Measurements from ENCODE around the gene ASCL2.

The ASCL2 gene

DNA sequence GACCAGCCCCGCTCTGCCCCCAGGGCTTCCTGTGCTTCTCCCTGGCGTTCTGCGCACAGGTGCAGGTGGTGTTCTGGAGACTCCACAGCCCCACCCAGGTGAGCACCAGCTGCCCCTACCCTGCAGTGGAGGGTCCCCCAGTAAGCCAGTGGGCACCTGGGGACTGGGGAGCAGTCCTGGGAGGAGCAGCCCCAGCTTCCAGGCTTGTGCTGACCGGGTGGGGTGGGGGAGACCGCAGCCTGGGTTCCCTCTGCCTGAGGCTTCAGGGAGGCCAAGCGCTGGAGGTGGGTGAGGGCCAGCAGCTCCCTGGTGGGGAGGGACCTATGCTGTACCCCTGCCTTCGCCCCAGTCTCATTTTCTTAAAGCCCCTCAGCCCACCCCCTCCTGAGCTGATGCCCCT, 38.3 kb upstream of the ASCL2 start:
- no peak for DNase-seq (ENCODE audit: low spot score)

DNA sequence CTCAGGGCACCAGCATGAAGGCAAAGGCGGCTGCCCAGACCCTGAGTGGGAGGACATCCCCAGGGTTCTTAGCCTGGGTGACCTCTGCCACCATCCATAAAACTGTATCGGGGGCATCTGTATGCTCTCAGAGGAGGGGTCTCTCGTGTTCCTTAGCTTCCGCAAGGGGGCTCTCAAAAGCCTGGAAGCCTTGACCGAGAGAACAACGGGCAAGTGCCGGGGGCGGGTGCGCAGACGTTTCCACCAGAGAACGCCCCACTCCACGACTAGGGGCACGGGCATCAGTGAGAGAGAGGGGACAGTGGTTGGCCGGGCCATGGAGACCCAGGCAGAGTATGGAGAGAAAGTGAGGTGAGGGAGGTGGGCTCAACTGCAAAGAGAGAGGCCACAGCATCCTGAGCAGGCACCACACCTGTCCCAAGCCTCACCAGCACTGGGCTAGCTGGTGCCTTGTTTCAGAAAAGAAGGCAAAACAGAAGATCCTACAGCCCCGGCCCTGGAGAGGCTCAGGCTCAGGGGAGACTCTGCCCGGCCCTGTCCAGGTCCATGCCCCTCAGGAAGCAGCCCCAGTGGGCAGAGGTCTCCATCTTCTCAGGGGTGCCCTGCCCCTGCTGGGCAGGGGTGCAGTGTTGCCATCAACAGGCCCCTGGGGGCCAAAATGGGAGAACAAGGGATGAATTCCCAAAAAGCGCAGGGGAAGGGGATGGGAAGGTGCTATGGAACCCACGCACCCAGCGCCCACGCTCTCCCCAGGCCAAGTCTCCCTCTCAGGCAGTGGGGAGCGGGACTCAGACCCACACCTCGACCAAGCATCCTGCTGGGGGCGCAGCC, 37.3 kb upstream of the ASCL2 start:
- no peak for DNase-seq (ENCODE audit: low spot score)

DNA sequence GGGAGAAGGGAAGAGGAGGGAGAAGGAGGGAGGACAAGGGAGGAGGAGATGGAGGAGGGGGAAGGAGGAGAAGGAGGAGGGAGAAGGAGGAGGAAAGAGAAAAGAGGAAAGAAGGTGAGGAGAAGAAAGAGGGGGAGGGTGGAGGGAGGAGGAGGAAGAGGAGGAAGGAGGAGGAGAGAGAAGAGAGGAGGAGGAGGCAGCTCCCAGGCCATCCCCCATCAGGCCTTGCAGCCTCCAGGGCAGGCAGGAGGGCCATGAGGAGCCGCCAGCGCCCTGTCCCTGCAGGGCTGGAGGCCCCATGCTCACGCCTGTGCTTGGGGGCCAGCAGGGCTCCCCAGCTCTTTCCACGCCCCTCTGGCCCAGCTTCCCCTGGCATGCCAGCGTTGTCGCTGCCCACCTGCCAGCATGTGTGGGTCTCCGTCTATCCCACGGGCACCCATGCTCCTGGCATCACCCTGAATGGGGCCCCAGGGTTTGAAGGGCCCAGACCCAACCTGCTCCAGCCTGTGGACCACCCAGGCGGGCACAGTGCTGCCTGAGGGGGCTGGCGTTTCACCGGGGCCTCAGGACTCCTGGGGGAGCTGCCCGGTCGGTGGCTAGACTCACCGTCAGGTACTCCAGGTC, 36.6 kb upstream of the ASCL2 start:
- DNase-seq (ENCODE audit: low spot score), result no peak

DNA sequence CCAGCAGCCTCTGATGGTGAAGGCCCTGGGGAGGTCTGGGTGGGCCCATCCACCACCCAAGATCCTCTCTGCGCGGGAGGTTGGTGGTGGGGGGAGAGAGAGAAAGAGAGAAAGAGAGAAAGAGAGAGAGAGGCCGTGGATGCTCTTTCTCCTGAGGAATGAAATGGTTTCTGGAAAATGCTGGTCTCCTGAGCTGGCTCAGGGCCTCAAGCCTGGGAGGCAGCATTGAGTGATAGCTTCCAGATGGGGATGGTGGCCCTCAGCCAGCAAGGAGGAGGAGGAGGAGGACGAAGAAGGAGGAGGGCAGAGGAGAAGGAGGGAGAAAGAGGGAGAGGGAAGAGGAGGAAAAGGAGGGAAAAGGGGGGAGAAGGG, 36.0 kb upstream of the ASCL2 start:
- DNase-seq (ENCODE audit: low spot score), result no peak

- DNase-seq (ENCODE audit: low spot score), result no peak
These were observed 35.5 kb upstream of the ASCL2 start for GRCh38 chr11:2305788-2306451.

DNA sequence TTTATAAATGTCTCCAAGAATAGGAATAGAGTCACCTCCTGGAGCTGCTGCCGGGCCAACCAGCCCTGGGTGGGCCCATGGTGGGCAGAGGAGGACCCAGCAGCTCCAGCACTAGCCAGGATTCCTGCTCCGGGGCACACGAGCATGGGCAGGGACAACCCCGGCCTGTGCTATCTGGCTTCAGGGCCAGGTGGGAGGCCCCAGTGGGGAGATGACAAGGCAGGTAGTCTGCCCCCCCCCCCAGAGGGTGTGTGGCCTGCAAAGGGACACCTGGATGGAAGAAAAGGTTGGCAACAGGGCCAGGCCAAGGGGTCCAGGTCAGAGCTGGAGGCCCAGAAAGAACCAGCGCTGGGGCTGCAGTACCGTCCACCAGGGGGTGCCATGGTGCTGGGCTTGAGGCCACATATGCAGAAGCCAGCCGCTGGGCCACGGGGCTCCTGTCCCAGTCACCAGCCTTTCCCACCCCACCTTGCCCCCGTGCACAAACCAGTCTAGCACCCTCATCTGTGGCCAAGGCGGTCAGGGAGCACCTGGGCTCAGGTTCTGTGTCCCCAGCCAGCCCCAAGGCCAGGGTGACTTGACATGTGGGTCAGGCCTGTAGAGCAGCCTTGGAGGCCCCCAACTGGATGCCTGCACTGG, 34.9 kb upstream of the ASCL2 start:
- DNase-seq (ENCODE audit: low spot score), result peak; percentile 75

DNA sequence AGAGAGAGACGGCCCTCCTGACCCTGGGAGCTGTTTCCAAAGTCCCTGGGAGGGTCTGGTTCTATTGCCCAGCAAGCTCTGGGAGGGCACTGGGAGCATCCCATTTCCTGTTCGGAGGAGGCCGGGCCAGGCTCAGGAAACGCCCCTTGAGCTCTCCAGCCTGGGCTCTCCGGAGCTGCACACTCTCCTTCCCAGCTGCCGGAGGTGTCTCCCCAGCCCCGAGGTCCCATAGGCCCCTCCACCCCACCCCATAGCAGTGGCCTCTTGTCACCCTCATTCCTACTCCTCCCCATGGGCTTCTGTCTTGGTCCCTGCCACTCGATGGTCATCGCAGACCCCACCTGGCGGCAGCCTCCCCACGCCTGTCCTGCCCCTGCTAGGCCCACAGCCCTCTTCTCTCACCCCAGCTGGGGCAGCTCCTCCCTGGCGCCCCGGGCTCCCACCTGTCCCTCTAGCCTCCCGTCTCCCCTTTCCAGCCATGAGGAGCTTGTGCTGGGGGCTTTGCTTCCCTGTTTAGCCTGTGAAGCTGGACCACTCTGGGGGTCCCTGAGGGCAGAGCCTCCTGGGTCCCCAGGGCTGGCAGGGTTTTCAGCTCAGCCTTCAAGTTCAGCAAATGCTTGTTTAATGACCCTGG, 34.2 kb upstream of the ASCL2 start:
- no peak for DNase-seq (ENCODE audit: low spot score)

DNA sequence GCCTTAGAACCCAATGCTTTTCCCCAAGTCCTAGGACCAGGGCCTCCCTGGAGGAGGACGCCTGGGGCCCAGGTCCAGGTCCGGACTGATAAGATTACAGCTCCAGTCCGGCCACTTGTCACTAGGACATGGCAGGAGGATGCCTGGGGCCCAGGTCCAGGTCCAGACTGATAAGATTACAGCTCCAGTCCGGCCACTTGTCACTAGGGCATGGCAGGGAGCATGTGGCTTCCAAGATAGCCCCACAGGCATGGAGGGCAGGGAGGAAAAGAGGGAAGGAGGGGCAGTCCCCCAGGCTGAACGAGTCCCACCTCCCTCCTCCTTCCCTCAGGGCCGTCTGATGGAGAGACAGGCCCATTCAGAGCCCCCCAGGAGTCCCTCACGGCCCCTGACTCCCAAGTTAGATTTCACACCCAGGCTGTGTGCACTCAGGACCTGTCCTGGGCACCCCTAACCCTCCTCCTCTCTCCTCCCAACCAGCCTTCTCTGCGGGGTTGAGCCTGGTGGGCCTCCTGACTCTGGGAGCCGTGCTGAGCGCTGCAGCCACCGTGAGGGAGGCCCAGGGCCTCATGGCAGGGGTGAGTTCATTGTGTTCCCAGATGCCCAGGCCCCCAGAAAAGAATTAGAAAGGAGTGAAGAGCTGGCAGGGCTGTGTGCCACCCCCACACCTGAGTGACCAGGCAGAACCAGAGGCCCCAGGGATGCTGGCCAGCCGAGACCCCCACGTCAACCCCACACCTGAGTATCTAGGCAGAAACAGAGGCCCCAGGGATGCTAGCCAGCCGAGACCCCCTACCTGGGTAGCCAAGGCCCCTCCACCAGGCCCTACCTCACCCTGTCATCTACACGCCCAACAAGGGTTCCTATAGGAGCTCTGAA, 33.5 kb upstream of the ASCL2 start:
- DNase-seq (ENCODE audit: low spot score), result no peak

GRCh38 chr11:2302896-2303626, 32.7 kb upstream of the ASCL2 start:
- DNase-seq (ENCODE audit: low spot score), result no peak

- no peak for DNase-seq (ENCODE audit: low spot score)
These were observed 32.0 kb upstream of the ASCL2 start for GRCh38 chr11:2302306-2302895.

DNA sequence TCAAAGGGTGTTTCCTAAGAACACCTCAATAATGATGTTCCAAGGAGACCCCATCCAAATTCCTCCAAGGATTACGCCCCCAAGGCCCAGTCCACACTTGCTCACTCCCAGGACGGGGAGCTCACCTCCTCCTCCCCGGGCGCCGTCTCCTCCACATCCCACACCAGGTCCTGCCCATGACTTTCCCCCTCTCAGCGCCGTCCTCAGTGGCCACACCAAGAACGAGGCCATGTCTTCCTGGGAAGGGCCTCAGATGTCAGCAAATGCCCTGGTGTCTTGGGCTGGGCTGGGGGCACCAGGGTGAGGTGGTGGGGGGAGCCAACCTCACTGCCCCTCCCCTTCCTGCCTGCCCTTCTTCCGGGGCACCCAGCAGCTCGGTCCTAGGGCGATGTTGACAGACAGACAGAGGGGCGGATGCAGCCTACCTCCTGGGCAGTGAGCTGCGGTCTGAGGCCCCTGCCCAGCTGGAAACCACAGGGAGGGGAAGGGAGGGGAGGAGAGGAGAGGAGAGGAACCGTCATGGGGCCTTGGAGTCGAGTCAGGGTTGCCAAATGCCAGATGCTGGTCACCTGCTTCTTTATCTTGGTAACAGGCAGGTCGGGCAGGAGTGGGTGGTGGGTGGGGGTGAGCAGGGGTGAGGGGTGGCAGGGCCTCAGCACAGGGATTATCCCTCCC, 31.4 kb upstream of the ASCL2 start, which contains the start of the genes C11orf21 and TSPAN32:
C11orf21 (minus strand) TSS at position 288 of the 675 bp plus-strand sequence; CDS start at position 178, 110 bp downstream.
TSPAN32 (plus strand) TSS at position 383 of the 675 bp plus-strand sequence; CDS start at position 520, 137 bp downstream.
- DNase-seq (ENCODE audit: low spot score), result peak; percentile 36

DNA sequence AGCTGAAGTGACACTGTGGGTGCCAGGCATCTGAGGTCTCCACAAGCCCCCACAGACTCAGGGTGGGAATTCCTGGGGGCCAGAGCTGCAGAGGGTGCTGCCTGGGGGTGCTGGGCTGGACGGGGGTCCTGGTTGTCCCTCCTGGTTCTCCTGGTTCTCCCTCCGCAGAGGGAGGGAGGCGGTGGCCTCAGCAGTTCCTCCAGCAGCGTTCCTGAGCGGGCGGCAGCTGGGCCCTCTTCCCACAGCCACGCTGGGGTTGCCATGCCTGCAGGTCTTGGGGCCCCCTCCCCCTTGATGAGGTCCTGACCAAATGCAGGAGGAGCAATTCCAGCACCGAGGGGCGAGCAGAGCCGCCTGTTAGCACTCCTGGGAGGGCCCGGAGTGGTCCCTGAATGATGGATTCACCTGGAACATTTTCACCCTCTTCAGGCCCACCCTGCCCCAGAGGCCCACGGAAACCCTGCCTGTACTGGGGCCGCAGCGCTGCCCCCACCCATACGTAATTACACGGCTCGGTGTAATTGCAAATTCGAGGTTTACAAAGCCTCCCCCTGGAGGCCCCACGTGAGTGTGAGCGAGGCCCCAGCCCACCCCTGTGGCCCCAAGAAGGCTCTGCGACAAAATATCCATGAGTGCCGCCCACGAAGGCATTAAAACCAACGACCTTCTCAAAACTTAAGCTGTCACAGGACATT, 30.7 kb upstream of the ASCL2 start:
- no peak for DNase-seq (ENCODE audit: low spot score)

GRCh38 chr11:2300290-2300935, 30.0 kb upstream of the ASCL2 start:
- DNase-seq (ENCODE audit: low spot score), result no peak

- DNase-seq (ENCODE audit: low spot score), result no peak
These were observed 29.4 kb upstream of the ASCL2 start for GRCh38 chr11:2299773-2300172.

DNA sequence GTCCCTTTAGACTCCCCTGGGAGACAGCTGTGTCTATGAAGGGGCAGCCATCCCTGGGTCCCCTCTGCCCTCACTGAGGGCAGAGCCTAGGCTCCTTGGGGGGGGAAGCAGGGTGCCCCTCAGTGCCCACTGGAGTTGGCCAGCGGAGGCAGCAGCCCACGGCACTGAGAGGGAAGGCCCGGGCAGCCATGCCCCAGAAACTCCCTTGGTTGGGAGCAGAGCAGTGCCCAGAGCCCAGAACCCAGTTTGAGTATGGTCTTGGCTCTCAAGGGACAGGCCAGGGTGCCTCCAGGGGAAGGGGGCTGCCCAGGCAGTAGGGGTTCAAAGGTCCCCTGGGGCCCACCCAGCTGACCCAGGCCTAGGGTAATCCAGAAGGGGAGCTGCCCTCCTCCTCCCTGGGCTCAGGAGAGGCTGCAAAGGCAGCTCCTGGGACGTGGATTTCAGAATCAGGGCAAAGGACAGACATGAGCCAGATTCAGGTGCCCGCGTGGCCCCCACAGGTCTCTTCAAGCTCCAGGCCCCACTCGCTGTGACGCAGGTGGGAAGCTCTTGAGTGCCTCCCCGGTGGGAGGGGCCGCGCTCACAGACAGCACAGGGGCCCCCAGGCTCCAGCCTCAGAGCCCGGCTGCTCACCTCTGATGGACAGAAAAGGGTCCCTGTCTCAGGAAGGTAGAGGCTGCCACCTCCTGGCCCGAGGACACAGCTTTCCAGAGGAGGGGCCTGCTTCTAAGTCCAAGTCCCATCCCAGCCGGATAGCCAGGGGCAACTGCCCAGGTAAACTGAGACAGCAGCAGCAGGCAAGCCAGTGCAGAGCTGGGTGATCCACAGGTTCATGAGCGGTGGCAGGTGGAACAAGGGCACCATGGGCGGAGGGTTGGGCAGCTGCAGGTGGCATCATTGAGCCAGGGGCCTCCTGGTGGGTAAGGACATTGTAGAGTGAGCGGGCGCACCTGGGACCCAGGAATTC, 28.7 kb upstream of the ASCL2 start:
- no peak for DNase-seq (ENCODE audit: low spot score)

DNA sequence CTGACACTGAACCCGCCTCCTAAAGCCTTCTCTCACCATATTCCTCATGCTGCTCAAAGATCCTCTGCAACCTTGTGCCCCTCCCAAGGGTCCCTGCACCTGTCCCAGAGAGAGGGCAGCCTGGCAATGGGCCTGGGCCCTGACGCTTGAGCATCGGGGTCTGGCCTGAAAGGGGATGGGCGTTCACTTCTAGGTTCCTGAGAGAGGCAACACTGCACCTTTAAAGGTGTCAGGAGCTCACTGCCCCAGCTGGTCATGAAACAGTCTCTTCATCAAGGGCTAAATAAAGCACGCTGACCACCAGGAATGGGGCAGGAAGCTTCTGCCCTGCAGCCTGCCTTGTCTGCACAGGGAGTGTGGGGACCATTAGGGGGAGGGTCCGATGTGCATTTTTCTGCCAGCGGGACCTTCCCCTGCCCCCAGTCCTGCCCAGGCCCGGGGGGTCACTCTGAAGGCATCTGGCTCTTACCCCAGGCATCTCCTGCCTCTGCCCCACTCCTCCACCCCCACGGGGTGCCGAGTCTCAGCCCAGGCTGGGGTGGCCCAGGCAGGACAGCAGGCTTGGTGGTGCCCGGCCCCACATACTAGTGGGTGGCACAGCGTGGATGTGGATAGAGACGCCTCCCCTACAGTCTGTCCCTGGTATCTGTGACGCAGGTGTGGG, 27.9 kb upstream of the ASCL2 start:
- DNase-seq (ENCODE audit: low spot score), result no peak
